MM.1S (cell line): ENCODE measurements around the gene ELF3.

Source experiments
- DNase-seq: peaks from one replicate; pipeline ENCODE4 v3.0.0-alpha.2; 2015
- H2AFZ ChIP-seq: fragments of 300-600 bp; sonication (generic); 2 replicates; pipeline ENCODE4 v1.6.0; 2016; ENCODE audit warnings: antibody characterized with exemption, low read length
- H3F3A ChIP-seq: fragments of 300-600 bp; sonication (generic); 2 replicates; pipeline ENCODE4 v1.6.1; 2016; ENCODE audit warnings: mild to moderate bottlenecking, antibody characterized with exemption, low read length, moderate library complexity, mixed read lengths; ENCODE audit not compliant: insufficient read depth
- H3K27ac ChIP-seq: fragments of 300-600 bp; sonication (generic); 2 replicates; pipeline ENCODE4 v1.5.1; 2016; ENCODE audit warnings: mild to moderate bottlenecking, low read length
- H3K27me3 ChIP-seq: fragments of 300-600 bp; sonication (generic); replicated peaks from 2 replicates; pipeline ENCODE4 v1.6.0; 2016; ENCODE audit warnings: low read length; ENCODE audit not compliant: insufficient read depth
- H3K36me3 ChIP-seq: fragments of 300-600 bp; sonication (generic); replicated peaks from 2 replicates; pipeline ENCODE4 v1.6.1; 2016; ENCODE audit warnings: mild to moderate bottlenecking, low read length, mixed read lengths; ENCODE audit not compliant: insufficient read depth
- H3K4me1 ChIP-seq: fragments of 300-600 bp; sonication (generic); 2 replicates; pipeline ENCODE4 v1.6.1; 2016; ENCODE audit warnings: low read length, mixed read lengths
- H3K4me2 ChIP-seq: fragments of 300-600 bp; sonication (generic); 2 replicates; pipeline ENCODE4 v1.6.0; 2016; ENCODE audit warnings: low read depth, low read length
- H3K4me3 ChIP-seq: fragments of 300-600 bp; sonication (generic); 2 replicates; pipeline ENCODE4 v1.5.1; 2016; ENCODE audit warnings: low read length, mixed read lengths
- H3K79me2 ChIP-seq: fragments of 300-600 bp; sonication (generic); 2 replicates; pipeline ENCODE4 v1.6.1; 2016; ENCODE audit warnings: mixed run types, low read length, mixed read lengths
- H3K9ac ChIP-seq: fragments of 300-600 bp; sonication (generic); 2 replicates; pipeline ENCODE4 v1.6.1; 2016; ENCODE audit warnings: low read length, mixed read lengths
- H3K9me2 ChIP-seq: fragments of 300-600 bp; sonication (generic); replicated peaks from 2 replicates; pipeline ENCODE4 v1.6.1; 2016; ENCODE audit warnings: mild to moderate bottlenecking, low read length, mixed read lengths; ENCODE audit not compliant: insufficient read depth
- H3K9me3 ChIP-seq: fragments of 300-600 bp; sonication (generic); replicated peaks from 2 replicates; pipeline ENCODE4 v1.6.1; 2016; ENCODE audit warnings: mild to moderate bottlenecking, low read length, mixed read lengths; ENCODE audit not compliant: insufficient read depth
- H4K20me1 ChIP-seq: fragments of 300-600 bp; sonication (generic); 2 replicates; pipeline ENCODE4 v1.6.1; 2016; ENCODE audit warnings: mild to moderate bottlenecking, low read length, moderate library complexity, mixed read lengths; ENCODE audit not compliant: insufficient read depth
- EZH2 ChIP-seq: fragments of 300-600 bp; sonication (generic); optimal IDR thresholded peaks from 2 replicates; pipeline ENCODE3; 2017; ENCODE audit warnings: low read depth, mild to moderate bottlenecking, antibody characterized with exemption, low read length, mixed read lengths
- EZH2phosphoT487 ChIP-seq: fragments of 300-600 bp; sonication (generic); IDR thresholded peaks from 2 replicates; pipeline ENCODE4 v1.6.1; 2018; ENCODE audit warnings: antibody characterized with exemption, low read length
- TF ChIP-seq, protein P1 (sequence below): fragments of 300-600 bp; sonication (generic); IDR thresholded peaks from 2 replicates; pipeline ENCODE4 v1.5.1; 2016; ENCODE audit warnings: antibody characterized with exemption, low read length, mixed read lengths

The ELF3 gene

DNA sequence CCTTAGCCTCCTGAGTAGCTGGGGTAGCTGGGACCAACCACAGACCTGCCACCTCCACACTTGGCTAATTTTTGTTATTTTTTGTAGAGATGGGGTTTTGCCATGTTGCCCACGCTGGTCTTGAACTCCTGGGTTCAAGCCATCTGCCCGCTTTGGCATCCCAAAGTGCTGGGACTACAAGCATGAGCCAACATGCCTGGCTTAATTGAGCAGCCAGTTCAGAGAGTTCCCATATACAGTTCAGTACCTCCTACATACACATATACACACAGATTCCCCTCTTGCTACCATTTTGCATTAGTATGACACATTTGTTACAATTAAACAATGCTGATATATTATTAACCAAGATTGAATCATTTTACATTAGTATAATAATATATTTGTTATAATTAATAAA is 25.0 kb upstream of the ELF3 start:
- H3K4me1 ChIP-seq = peaks cover 9% of the 10 kb centered on the region
- TF ChIP-seq EZH2 (no peak), EZH2phosphoT487 (no peak)
- TF ChIP-seq, protein P1, sequence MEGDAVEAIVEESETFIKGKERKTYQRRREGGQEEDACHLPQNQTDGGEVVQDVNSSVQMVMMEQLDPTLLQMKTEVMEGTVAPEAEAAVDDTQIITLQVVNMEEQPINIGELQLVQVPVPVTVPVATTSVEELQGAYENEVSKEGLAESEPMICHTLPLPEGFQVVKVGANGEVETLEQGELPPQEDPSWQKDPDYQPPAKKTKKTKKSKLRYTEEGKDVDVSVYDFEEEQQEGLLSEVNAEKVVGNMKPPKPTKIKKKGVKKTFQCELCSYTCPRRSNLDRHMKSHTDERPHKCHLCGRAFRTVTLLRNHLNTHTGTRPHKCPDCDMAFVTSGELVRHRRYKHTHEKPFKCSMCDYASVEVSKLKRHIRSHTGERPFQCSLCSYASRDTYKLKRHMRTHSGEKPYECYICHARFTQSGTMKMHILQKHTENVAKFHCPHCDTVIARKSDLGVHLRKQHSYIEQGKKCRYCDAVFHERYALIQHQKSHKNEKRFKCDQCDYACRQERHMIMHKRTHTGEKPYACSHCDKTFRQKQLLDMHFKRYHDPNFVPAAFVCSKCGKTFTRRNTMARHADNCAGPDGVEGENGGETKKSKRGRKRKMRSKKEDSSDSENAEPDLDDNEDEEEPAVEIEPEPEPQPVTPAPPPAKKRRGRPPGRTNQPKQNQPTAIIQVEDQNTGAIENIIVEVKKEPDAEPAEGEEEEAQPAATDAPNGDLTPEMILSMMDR = no peak
- H2AFZ ChIP-seq = no peak overlapping the region
- H3K9me2 ChIP-seq = no peaks in the 10 kb centered on the region
- H3K9me3 ChIP-seq = no peaks in the 10 kb centered on the region
- no peaks in the 10 kb centered on the region for H3K27me3 ChIP-seq
- H3K36me3 ChIP-seq = no peaks in the 10 kb centered on the region
- H3F3A ChIP-seq = peaks cover 3% of the 10 kb centered on the region; the same call in 1 of the 2 replicates
- DNase-seq = no peak
- no peak overlapping the region for H3K9ac ChIP-seq
- H4K20me1 ChIP-seq = no peaks in the 10 kb centered on the region
- H3K79me2 ChIP-seq = peaks cover 39% of the 10 kb centered on the region
- H3K4me2 ChIP-seq = no peak overlapping the region
- no peak overlapping the region for H3K27ac ChIP-seq
- no peak overlapping the region for H3K4me3 ChIP-seq

DNA sequence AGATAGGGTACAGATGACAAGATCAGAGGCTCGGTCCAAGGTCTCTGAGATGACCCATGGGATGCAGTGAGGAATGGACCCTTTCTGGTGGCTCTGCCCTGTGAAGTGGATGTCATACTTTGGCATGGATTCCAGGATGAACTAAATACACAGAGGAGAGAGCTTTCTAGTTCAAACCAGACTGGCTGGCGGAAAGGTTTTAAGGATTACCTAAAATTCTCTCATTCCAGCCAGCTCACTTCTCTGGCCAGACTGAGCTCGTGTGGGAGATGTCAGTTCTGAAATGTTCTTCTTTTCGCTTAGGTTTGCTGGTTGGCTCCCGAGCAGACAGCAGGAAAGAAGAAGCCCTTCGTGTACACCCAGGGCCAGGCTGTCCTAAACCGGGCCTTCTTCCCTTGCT is 21.8 kb upstream of the ELF3 start:
- H3K9me2 ChIP-seq = no peaks in the 10 kb centered on the region
- peaks cover 3% of the 10 kb centered on the region; the same call in 1 of the 2 replicates for H3K4me1 ChIP-seq
- TF ChIP-seq EZH2phosphoT487 = no peak
- no peak for TF ChIP-seq EZH2
- TF ChIP-seq, protein P1 = no peak
- H3F3A ChIP-seq = peaks cover under 1% of the 10 kb centered on the region; the same call in 1 of the 2 replicates
- no peak for DNase-seq
- H3K27me3 ChIP-seq = no peaks in the 10 kb centered on the region
- no peaks in the 10 kb centered on the region for H3K9me3 ChIP-seq
- no peak overlapping the region for H3K9ac ChIP-seq
- H2AFZ ChIP-seq = no peak overlapping the region
- no peak overlapping the region for H3K27ac ChIP-seq
- H3K4me3 ChIP-seq = no peak overlapping the region
- H3K36me3 ChIP-seq = no peaks in the 10 kb centered on the region
- H3K4me2 ChIP-seq = no peak overlapping the region
- no peaks in the 10 kb centered on the region for H4K20me1 ChIP-seq
- peaks cover 32% of the 10 kb centered on the region for H3K79me2 ChIP-seq

DNA sequence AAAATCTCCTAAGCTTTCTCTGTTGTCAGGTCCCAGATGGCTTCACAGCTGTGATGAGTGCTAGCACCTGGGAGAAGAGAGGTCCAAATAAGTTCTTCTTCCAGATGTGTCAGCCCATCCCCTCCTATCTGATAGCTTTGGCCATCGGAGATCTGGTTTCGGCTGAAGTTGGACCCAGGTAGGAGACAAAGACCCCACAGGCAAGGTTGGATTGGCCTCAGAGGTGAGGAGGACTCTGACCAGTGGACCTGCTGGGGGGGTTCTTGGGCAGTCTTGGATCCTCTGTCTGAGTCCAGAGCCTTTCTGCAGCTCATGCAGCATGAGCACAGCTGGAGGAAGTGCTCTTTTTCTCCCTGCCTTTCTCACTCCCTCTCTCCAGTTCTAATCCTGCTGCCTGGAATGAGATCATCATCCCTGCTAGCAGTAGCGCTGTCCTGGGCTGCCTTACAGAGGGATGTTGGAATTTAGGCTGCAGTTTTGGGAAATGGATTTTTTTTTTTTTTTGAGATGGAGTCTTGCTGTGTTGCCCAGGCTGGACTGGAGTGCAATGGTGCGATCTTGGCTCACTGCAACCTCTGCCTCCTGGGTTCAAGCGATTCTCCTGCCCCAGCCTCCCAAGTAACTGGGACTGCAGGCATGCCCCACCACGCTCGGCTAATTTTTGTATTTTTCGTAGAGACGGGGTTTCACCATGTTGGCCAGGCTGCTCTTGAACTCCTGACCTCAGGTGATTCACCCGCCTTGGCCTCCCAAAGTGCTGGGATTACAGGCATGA is 20.8 kb upstream of the ELF3 start:
- no peaks in the 10 kb centered on the region for H3K9me2 ChIP-seq
- H4K20me1 ChIP-seq = no peaks in the 10 kb centered on the region
- no peaks in the 10 kb centered on the region for H3K27me3 ChIP-seq
- DNase-seq = no peak
- H3K4me3 ChIP-seq = no peak overlapping the region
- H3K9me3 ChIP-seq = no peaks in the 10 kb centered on the region
- TF ChIP-seq, protein P1 = no peak
- TF ChIP-seq EZH2 = no peak
- no peak for TF ChIP-seq EZH2phosphoT487
- H3F3A ChIP-seq = no peaks in the 10 kb centered on the region
- no peak overlapping the region for H3K4me2 ChIP-seq
- H3K79me2 ChIP-seq = peaks cover 23% of the 10 kb centered on the region
- H3K9ac ChIP-seq = no peak overlapping the region
- H2AFZ ChIP-seq = no peak overlapping the region
- H3K4me1 ChIP-seq = no peaks in the 10 kb centered on the region
- no peak overlapping the region for H3K27ac ChIP-seq
- no peaks in the 10 kb centered on the region for H3K36me3 ChIP-seq
